AG04449 (cell line): ENCODE results near the gene BPIFB3.

Experiments used
- CTCF ChIA-PET: fragments of 350-600 bp; formaldehyde crosslinking; extraction: SDS; loops from one replicate; lab custom pipeline; 2021; ENCODE audit warnings: antibody characterized with exemption; lab: Yijun Ruan, JAX
- POLR2A ChIA-PET: fragments of 400-600, 350-600 bp; formaldehyde crosslinking; extraction: SDS; loops from one replicate; lab custom pipeline; 2020; ENCODE audit warnings: antibody characterized with exemption, inconsistent platforms; lab: Yijun Ruan, JAX
- DNase-seq: peaks from one replicate; pipeline ENCODE4 v3.0.0-alpha.2; 2010; ENCODE audit warnings: low read depth, low spot score
- H3K4me3 ChIP-seq: 2 replicates; pipeline ENCODE4 v1.5.1; 2011; ENCODE audit warnings: low read depth, mild to moderate bottlenecking, control low read depth, low read length
- CTCF ChIP-seq: IDR thresholded peaks from one replicate; pipeline ENCODE4 v1.5.1; 2011; ENCODE audit warnings: mild to moderate bottlenecking, moderate library complexity, low read length, control low read depth, inconsistent platforms; ENCODE audit not compliant: insufficient read depth; ENCODE audit errors: missing control alignments

Gene BPIFB3

GRCh38 chr20:33067806-33068205 is 14.1 kb downstream of the BPIFB3 start:
- no peak overlapping the region for H3K4me3 ChIP-seq
- ChIA-PET CTCF (no interaction called here), POLR2A (no interaction called here)
- no peak for DNase-seq
- no peak for TF ChIP-seq CTCF

GRCh38 chr20:33068251-33068939 is 14.7 kb downstream of the BPIFB3 start:
- TF ChIP-seq CTCF = no peak
- ChIA-PET POLR2A (no interaction called here), CTCF (no interaction called here)
- no peak for DNase-seq
- no peak overlapping the region for H3K4me3 ChIP-seq

GRCh38 chr20:33069673-33070072 is 16.0 kb downstream of the BPIFB3 start:
- no peak for DNase-seq
- ChIA-PET POLR2A (no interaction called here), CTCF (interaction anchor here (0.8 kb wide), 1 partner anchor 12 kb away, joined by 3 read pairs; no protein-coding TSS in a partner anchor)
- H3K4me3 ChIP-seq = no peak overlapping the region
- TF ChIP-seq CTCF = no peak

- TF ChIP-seq CTCF = no peak
- DNase-seq = no peak
- CTCF ChIA-PET = no interaction called here
- no peak overlapping the region for H3K4me3 ChIP-seq
- POLR2A ChIA-PET = no interaction called here
Observed at GRCh38 chr20:33070111-33071053, 16.7 kb downstream of the BPIFB3 start.

GRCh38 chr20:33071198-33071597 is 17.5 kb downstream of the BPIFB3 start:
- no peak overlapping the region for H3K4me3 ChIP-seq
- no peak for TF ChIP-seq CTCF
- CTCF ChIA-PET = no interaction called here
- DNase-seq = no peak
- POLR2A ChIA-PET = no interaction called here

- CTCF ChIA-PET = no interaction called here
- no peak for DNase-seq
- no peak for TF ChIP-seq CTCF
- no peak overlapping the region for H3K4me3 ChIP-seq
- POLR2A ChIA-PET = no interaction called here
Observed at GRCh38 chr20:33072362-33072761, 18.7 kb downstream of the BPIFB3 start.
